ENCODE measurements around the gene DLGAP1.

DNA sequence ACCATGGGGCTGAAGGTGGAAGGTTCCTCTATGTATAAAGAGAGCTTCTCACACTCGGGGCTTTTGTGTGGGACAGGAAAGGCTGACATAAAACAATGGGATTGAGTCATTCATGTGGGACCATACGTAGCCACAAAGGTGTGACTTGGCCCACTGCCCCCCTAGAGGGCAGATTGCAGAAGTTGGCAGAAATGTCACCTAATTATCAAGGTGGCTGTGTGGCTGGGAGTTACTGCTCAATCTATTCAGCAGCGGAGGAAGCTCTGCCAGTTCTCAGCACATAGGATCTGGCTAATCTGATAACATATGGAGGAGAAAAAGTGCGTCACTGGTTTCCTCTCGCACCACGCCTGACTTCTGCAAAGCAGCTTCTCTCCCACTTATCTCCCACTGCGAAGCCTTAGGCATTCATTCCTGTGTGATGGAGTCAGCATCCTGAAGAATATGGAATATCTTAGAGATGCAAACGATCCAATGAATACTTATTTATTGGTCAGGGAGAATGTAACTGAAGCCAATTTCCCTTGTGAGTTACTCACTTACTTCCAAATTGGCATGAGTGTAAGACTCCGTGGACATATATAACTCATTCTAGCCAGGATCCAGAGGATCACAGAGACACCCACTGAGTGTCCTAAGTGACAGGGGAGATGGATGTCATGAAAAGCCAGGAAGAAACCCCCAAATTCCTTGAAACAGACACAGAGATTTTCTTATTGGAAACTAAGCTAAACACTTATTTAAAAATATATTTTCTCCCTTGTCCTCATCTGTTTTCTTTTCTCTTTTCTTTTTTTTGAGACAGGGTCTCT is 660.4 kb downstream of the DLGAP1 start:
- TF ChIP-seq, protein P1, sequence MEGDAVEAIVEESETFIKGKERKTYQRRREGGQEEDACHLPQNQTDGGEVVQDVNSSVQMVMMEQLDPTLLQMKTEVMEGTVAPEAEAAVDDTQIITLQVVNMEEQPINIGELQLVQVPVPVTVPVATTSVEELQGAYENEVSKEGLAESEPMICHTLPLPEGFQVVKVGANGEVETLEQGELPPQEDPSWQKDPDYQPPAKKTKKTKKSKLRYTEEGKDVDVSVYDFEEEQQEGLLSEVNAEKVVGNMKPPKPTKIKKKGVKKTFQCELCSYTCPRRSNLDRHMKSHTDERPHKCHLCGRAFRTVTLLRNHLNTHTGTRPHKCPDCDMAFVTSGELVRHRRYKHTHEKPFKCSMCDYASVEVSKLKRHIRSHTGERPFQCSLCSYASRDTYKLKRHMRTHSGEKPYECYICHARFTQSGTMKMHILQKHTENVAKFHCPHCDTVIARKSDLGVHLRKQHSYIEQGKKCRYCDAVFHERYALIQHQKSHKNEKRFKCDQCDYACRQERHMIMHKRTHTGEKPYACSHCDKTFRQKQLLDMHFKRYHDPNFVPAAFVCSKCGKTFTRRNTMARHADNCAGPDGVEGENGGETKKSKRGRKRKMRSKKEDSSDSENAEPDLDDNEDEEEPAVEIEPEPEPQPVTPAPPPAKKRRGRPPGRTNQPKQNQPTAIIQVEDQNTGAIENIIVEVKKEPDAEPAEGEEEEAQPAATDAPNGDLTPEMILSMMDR (IDR thresholded peaks at IDR 0.05 in 4 of 5, conservative IDR thresholded peaks at IDR 0.05 in 1 of 5), result no peak
- no peak for TF ChIP-seq POLR2A (IDR thresholded peaks at IDR 0.05)
